ENCODE measurements around the gene NADSYN1. TPM values are rescaled to one million over a fixed set of nuclear protein-coding genes. Genes with fewer than 3 reads are reported as not detected.

Gene NADSYN1
- total RNA-seq, 1 experiment from 2014 or later: 79.7 TPM

DNA sequence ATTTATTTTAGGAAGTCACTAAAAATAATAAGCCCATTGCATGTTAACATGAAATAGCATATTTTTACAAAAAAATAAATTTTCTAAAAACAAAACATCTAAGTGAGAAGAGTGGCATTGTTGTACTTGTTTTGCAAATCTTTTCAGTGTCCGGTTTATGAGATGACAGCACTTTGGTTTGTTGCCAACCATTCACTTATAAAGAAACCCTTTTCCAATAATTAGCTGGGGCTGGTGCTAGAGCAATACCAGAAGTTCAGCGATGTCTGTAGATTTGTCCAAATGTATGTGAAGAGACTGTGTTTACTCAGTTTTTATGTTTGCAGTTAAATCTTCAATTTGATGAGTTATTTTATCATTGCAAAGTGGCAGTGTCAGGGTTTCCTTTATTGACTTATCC lies 52.0 kb downstream of the NADSYN1 start:
- CTCF ChIA-PET: no interaction called here
- intact Hi-C loops (cut with micrococcal nuclease; ENCODE audit: unreplicated experiment): no loop called here
- H3K36me3 Mint-ChIP-seq (ENCODE audit: insufficient read depth, unreplicated experiment): peaks cover 4% of the 10 kb centered on the region

GRCh38 chr11:71505781-71506180 lies 52.8 kb downstream of the NADSYN1 start:
- no peak overlapping the region for H3K4me3 Mint-ChIP-seq (ENCODE audit: low read depth, unreplicated experiment)
- no peaks in the 10 kb centered on the region for H3K36me3 Mint-ChIP-seq (ENCODE audit: insufficient read depth, unreplicated experiment)
- no TSS peak for BruUV-seq (replicated peaks)
- CTCF ChIA-PET: no interaction called here
- peaks cover under 1% of the 10 kb centered on the region for H3K4me1 Mint-ChIP-seq (ENCODE audit: low read depth, unreplicated experiment)
- no peak overlapping the region for H3K27ac Mint-ChIP-seq (ENCODE audit: unreplicated experiment)
- intact Hi-C loops (cut with micrococcal nuclease; ENCODE audit: unreplicated experiment): no loop called here
- H3K27me3 Mint-ChIP-seq (ENCODE audit: unreplicated experiment): no peaks in the 10 kb centered on the region
- TF ChIP-seq, protein P1, sequence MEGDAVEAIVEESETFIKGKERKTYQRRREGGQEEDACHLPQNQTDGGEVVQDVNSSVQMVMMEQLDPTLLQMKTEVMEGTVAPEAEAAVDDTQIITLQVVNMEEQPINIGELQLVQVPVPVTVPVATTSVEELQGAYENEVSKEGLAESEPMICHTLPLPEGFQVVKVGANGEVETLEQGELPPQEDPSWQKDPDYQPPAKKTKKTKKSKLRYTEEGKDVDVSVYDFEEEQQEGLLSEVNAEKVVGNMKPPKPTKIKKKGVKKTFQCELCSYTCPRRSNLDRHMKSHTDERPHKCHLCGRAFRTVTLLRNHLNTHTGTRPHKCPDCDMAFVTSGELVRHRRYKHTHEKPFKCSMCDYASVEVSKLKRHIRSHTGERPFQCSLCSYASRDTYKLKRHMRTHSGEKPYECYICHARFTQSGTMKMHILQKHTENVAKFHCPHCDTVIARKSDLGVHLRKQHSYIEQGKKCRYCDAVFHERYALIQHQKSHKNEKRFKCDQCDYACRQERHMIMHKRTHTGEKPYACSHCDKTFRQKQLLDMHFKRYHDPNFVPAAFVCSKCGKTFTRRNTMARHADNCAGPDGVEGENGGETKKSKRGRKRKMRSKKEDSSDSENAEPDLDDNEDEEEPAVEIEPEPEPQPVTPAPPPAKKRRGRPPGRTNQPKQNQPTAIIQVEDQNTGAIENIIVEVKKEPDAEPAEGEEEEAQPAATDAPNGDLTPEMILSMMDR (IDR thresholded peaks at IDR 0.05; ENCODE audit: unreplicated experiment): no peak
- H3K9me3 Mint-ChIP-seq (ENCODE audit: low read depth, unreplicated experiment): peaks cover 4% of the 10 kb centered on the region
- no peak for DNase-seq

More for the DNA sequence above, 52.0 kb downstream of the NADSYN1 start:
- Mint-ChIP-seq H3K4me1 (ENCODE audit: low read depth, unreplicated experiment) (peaks cover 9% of the 10 kb centered on the region), H3K27me3 (ENCODE audit: unreplicated experiment) (no peaks in the 10 kb centered on the region), H3K9me3 (ENCODE audit: low read depth, unreplicated experiment) (peaks cover 4% of the 10 kb centered on the region), H3K27ac (ENCODE audit: unreplicated experiment) (no peak overlapping the region), H3K4me3 (ENCODE audit: low read depth, unreplicated experiment) (no peak overlapping the region)
- BruUV-seq (replicated peaks): no TSS peak
- no peak for DNase-seq
- TF ChIP-seq, protein P1 (IDR thresholded peaks at IDR 0.05; ENCODE audit: unreplicated experiment): no peak

DNA sequence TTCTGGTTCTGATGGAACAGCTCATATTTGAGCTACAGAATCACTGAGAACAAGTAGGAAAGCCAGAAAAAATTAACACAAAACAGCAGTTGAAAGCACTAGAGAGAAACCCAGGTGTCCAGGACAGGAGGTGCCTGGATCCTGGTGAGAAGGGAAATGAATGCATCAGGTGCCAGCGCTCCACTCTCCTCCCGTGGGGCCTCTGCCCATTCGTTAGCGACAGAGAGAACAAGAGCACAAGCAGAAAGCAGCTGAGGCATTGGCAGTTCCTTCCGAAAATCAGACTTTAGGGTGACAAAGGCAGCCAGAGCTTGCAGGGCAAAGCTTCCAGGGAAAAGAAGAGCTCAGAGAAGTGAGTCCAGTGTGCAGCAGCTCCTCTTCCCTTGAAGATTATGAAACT lies 54.1 kb downstream of the NADSYN1 start:
- Mint-ChIP-seq H3K27ac (ENCODE audit: unreplicated experiment) (no peak overlapping the region), H3K9me3 (ENCODE audit: low read depth, unreplicated experiment) (peaks cover 6% of the 10 kb centered on the region), H3K4me3 (ENCODE audit: low read depth, unreplicated experiment) (no peak overlapping the region), H3K36me3 (ENCODE audit: insufficient read depth, unreplicated experiment) (no peaks in the 10 kb centered on the region), H3K4me1 (ENCODE audit: low read depth, unreplicated experiment) (no peaks in the 10 kb centered on the region), H3K27me3 (ENCODE audit: unreplicated experiment) (no peaks in the 10 kb centered on the region)
- intact Hi-C loops (cut with micrococcal nuclease; ENCODE audit: unreplicated experiment): no loop called here
- DNase-seq: no peak
- TF ChIP-seq, protein P1 (IDR thresholded peaks at IDR 0.05; ENCODE audit: unreplicated experiment): no peak
- BruUV-seq (replicated peaks): no TSS peak
- CTCF ChIA-PET: interaction anchor here (0.6 kb wide), 1 partner anchor 1049 kb away, joined by 3 read pairs; no protein-coding TSS in a partner anchor

- Mint-ChIP-seq H3K9me3 (ENCODE audit: low read depth, unreplicated experiment) (peaks cover 4% of the 10 kb centered on the region), H3K4me1 (ENCODE audit: low read depth, unreplicated experiment) (no peaks in the 10 kb centered on the region), H3K27me3 (ENCODE audit: unreplicated experiment) (peaks cover 12% of the 10 kb centered on the region), H3K4me3 (ENCODE audit: low read depth, unreplicated experiment) (no peak overlapping the region), H3K36me3 (ENCODE audit: insufficient read depth, unreplicated experiment) (no peaks in the 10 kb centered on the region), H3K27ac (ENCODE audit: unreplicated experiment) (no peak overlapping the region)
- intact Hi-C loops (cut with micrococcal nuclease; ENCODE audit: unreplicated experiment): no loop called here
- CTCF ChIA-PET: no interaction called here
- BruUV-seq (replicated peaks): no TSS peak
- no peak for DNase-seq
- TF ChIP-seq, protein P1 (IDR thresholded peaks at IDR 0.05; ENCODE audit: unreplicated experiment): no peak
Measured at GRCh38 chr11:71518506-71519471, 65.8 kb downstream of the NADSYN1 start.
